Kidney (tissue), 14 donors: Measurements from ENCODE around the gene OR52L1. TPM values are rescaled to one million over a fixed set of nuclear protein-coding genes. Genes with fewer than 3 reads are reported as not detected.

ENCODE experiments used
- DNase-seq, 5 donors: peaks; one replicate each; pipeline ENCODE4 v3.0.0-alpha.2; 2013 to 2020
- FAIRE-seq: peaks from 2 replicates; lab custom pipeline; 2012; peaks lifted over from hg19 to GRCh38; lab: Jason Lieb, UNC
- H3K27ac ChIP-seq, 2 donors: one replicate each; pipeline ENCODE4 v1.7.0; 2013; ENCODE audit warnings: low read depth in 2 of 2, low read length in 2 of 2, inconsistent platforms in 1 of 2
- H3K27me3 ChIP-seq: one replicate; pipeline ENCODE4 v1.7.1; 2013; ENCODE audit warnings: low read length, inconsistent platforms; ENCODE audit not compliant: control insufficient read depth, insufficient read depth
- H3K36me3 ChIP-seq, 3 donors: one replicate each; pipeline versions ENCODE4 v1.7.0 to v1.7.1; 2013; ENCODE audit warnings: low read length in 3 of 3, control low read depth in 1 of 3, inconsistent platforms in 1 of 3; ENCODE audit not compliant: insufficient read depth in 3 of 3, control insufficient read depth in 2 of 3
- H3K4me1 ChIP-seq, 3 donors: one replicate each; pipeline versions ENCODE4 v1.7.0 to v1.7.1; 2013; ENCODE audit warnings: low read length in 3 of 3, inconsistent platforms in 1 of 3, low read depth in 1 of 3; ENCODE audit not compliant: control insufficient read depth in 2 of 3, insufficient read depth in 2 of 3
- H3K4me3 ChIP-seq, 3 donors: one replicate each; pipeline versions ENCODE4 v1.7.0 to v1.8.1; 2013; ENCODE audit warnings: low read length in 3 of 3, control low read depth in 1 of 3, inconsistent platforms in 1 of 3
- H3K9ac ChIP-seq, 3 donors: one replicate each; pipeline versions ENCODE4 v1.7.0 to v1.7.1; 2013; ENCODE audit warnings: low read length in 3 of 3, control low read depth in 1 of 3, inconsistent platforms in 1 of 3
- H3K9me3 ChIP-seq, 3 donors: one replicate each; pipeline versions ENCODE4 v1.7.0 to v1.7.1; 2013; ENCODE audit warnings: low read length in 3 of 3, control low read depth in 1 of 3, inconsistent platforms in 1 of 3; ENCODE audit not compliant: control insufficient read depth in 2 of 3, insufficient read depth in 1 of 3
- CTCF ChIP-seq: IDR thresholded peaks from 3 replicates; pipeline ENCODE4 v1.5.1; 2012; ENCODE audit warnings: mild to moderate bottlenecking, moderate library complexity, borderline replicate concordance; ENCODE audit not compliant: insufficient read depth; ENCODE audit errors: extremely low read depth
- intact Hi-C: fragments of 100-400 bp; cut with DNase I; formaldehyde crosslinking; loops from one replicate; pipeline ENCODE4 v1.11.1; 2022
- polyA plus RNA-seq: library from polyadenylated mRNA; stranded (reverse); fragments of 350-450 nt; fragmentation: Illumina TruSeq; extraction: RNeasy Lipid Tissue Mini Kit (QIAGEN cat#74804); gene quantifications from one replicate; pipeline ENCODE4 v1.2.3, GENCODE V29; 2014; ENCODE audit warnings: low read depth, low replicate concordance; ENCODE audit not compliant: insufficient read depth
- total RNA-seq: library from RNA; stranded (reverse); fragmentation: NEBNext Ultra II Directional; extraction: Animal tissue kit (Norgen Biotek cat#: 25700); gene quantifications from one replicate; pipeline ENCODE4 v1.2.1, GENCODE V29; 2021
- donor health status: control.
- donor health status: control.
- donor health status: control.
- donor health status: control.
- donor health status: control.
- donor health status: DM: yes; HTN: yes; CAD: no.
- donor health status: Normal renal cell carcinoma (clear cell type).

Gene OR52L1
- total and polyA plus RNA-seq, 2 donors from 2014 or later: not detected

- no peaks in the 10 kb centered on the region for H3K4me1 ChIP-seq
- intact Hi-C loops: no loop called here
- FAIRE-seq (no peak), DNase-seq (no peak)
- H3K36me3 ChIP-seq: no peaks in the 10 kb centered on the region
- H3K27ac ChIP-seq: no peak overlapping the region
- H3K9me3 ChIP-seq: no peaks in the 10 kb centered on the region
- no peak overlapping the region for H3K9ac ChIP-seq
- H3K27me3 ChIP-seq: no peaks in the 10 kb centered on the region
- TF ChIP-seq CTCF: no peak
- no peak overlapping the region for H3K4me3 ChIP-seq
Observed at GRCh38 chr11:6012035-6012668, 25.4 kb upstream of the OR52L1 start.

- H3K4me1 ChIP-seq: no peaks in the 10 kb centered on the region
- intact Hi-C loops: no loop called here
Observed at GRCh38 chr11:6006846-6007245, 20.1 kb upstream of the OR52L1 start, which contains the start of gene OR56A4. TSS of gene OR56A4 (minus strand) at chr11:6006946. CDS start at chr11:6002992, 3,954 bp downstream.

GRCh38 chr11:6006395-6006794 lies 19.6 kb upstream of the OR52L1 start:
- Histone ChIP-seq H3K36me3 (no peaks in the 10 kb centered on the region), H3K27ac (no peak overlapping the region), H3K4me1 (no peaks in the 10 kb centered on the region), H3K9me3 (no peaks in the 10 kb centered on the region), H3K27me3 (no peaks in the 10 kb centered on the region), H3K9ac (no peak overlapping the region), H3K4me3 (no peak overlapping the region)
- DNase-seq: no peak
- intact Hi-C loops: no loop called here
- no peak for FAIRE-seq
- no peak for TF ChIP-seq CTCF

More at GRCh38 chr11:6006846-6007245, 20.1 kb upstream of the OR52L1 start, which contains the start of gene OR56A4:
- no peak within 1 kb of the TSS for H3K4me3 ChIP-seq
- FAIRE-seq (no peak), DNase-seq (no peak)
- no peaks in the 10 kb centered on the region for H3K27me3 ChIP-seq
- no peak for TF ChIP-seq CTCF
- no peak within 1 kb of the TSS for H3K9ac ChIP-seq
- no peaks in the 10 kb centered on the region for H3K36me3 ChIP-seq
- no peak within 1 kb of the TSS for H3K27ac ChIP-seq
- no peaks in the 10 kb centered on the region for H3K9me3 ChIP-seq

- Histone ChIP-seq H3K9me3 (no peaks in the 10 kb centered on the region), H3K36me3 (no peaks in the 10 kb centered on the region), H3K9ac (no peak overlapping the region), H3K4me3 (no peak overlapping the region), H3K27ac (no peak overlapping the region), H3K4me1 (no peaks in the 10 kb centered on the region), H3K27me3 (no peaks in the 10 kb centered on the region)
- TF ChIP-seq CTCF: no peak
- intact Hi-C loops: no loop called here
- FAIRE-seq: no peak
- no peak for DNase-seq
Observed at GRCh38 chr11:6002202-6002699, 15.5 kb upstream of the OR52L1 start.
